Ovary (tissue), 10 donors: Measurements from ENCODE around the gene TYMS. TPM values are rescaled to one million over a fixed set of nuclear protein-coding genes. Genes with fewer than 3 reads are reported as not detected.

Experiments
- DNase-seq, 5 donors: peaks; one replicate each; pipeline ENCODE4 v3.0.0-alpha.2; 2019 to 2020
- H3K27ac ChIP-seq, 2 donors: fragments of 200-600 bp; one replicate each; pipeline versions ENCODE4 v1.5.1 to v1.8.0; 2019 to 2022
- H3K27me3 ChIP-seq: fragments of 200-600 bp; one replicate; pipeline ENCODE4 v1.8.0; 2022
- H3K36me3 ChIP-seq: fragments of 200-600 bp; sonication (generic); one replicate; pipeline ENCODE4 v1.5.1; 2019
- H3K4me1 ChIP-seq: one replicate; pipeline ENCODE4 v1.8.1; 2013; ENCODE audit warnings: mild to moderate bottlenecking, moderate library complexity; ENCODE audit not compliant: insufficient read depth
- H3K4me3 ChIP-seq: fragments of 200-600 bp; sonication (generic); one replicate; pipeline ENCODE4 v1.5.1; 2017
- H3K9me3 ChIP-seq, 2 donors: fragments of 200-600 bp in 1 of 2; sonication (generic) in 1 of 2; one replicate each; pipeline versions ENCODE4 v1.5.1 to v1.8.1; 2013 to 2019; ENCODE audit warnings: mild to moderate bottlenecking in 1 of 2, moderate library complexity in 1 of 2
- EP300 ChIP-seq: sonication (generic); formaldehyde crosslinking; IDR thresholded peaks from one replicate; pipeline ENCODE4 v1.6.1; 2017; ENCODE audit warnings: antibody characterized with exemption
- POLR2A ChIP-seq: fragments of 450-650 bp; IDR thresholded peaks from one replicate; pipeline ENCODE4 v1.6.1; 2017; ENCODE audit warnings: antibody characterized with exemption, mild to moderate bottlenecking, moderate library complexity
- WGBS, 3 donors: extraction: QIAGEN DNeasy Blood & Tissue Kit in 1 of 3; methylation state at CpG; one replicate each; pipeline versions ENCODE4 v1.1.5 to v1.1.7; 2013 to 2017; 5-methylcytosine and 5-hydroxymethylcytosine counted together
- intact Hi-C, 4 donors: fragments of 100-400 bp; cut with DNase I; formaldehyde crosslinking; loops; one replicate each; pipeline versions ENCODE4 v1.11.0 to v1.15.1; 2022 to 2023
- long read RNA-seq, 3 donors: library from polyadenylated mRNA in 2 of 3; unstranded in 2 of 3; transcript quantifications; one replicate each; pipeline ENCODE4 v2.0.0 and lab custom pipeline, GENCODE V29; 2021 to 2026
- polyA plus RNA-seq, 2 donors: library from polyadenylated mRNA; stranded (reverse); fragments of 200-250 nt in 1 of 2; fragments of 350-450 nt in 1 of 2; fragmentation: Illumina TruSeq in 1 of 2; extraction: RNeasy Lipid Tissue Mini Kit (QIAGEN cat#74804) in 1 of 2; gene quantifications; one replicate each; pipeline ENCODE4 v1.2.3, GENCODE V29; 2013 to 2014
- total RNA-seq, 7 donors: library from RNA; depleted of rRNA in 2 of 7; stranded (reverse); fragments of >200 nt in 2 of 7; fragmentation: NEBNext Ultra II Directional in 3 of 7; extraction: Animal tissue kit (Norgen Biotek cat#: 25700) in 3 of 7; gene quantifications; one replicate each; pipeline versions ENCODE4 v1.1.0 to v1.2.4, GENCODE V29; 2016 to 2023
- TF ChIP-seq, protein P1 (sequence below), 3 donors: fragments of 450-650 bp in 2 of 3; fragments of 200-600 bp in 1 of 3; IDR thresholded peaks; one replicate each; pipeline versions ENCODE4 v1.5.1 to v1.8.0; 2016 to 2022; ENCODE audit warnings: antibody characterized with exemption in 3 of 3, mild to moderate bottlenecking in 1 of 3
- donor health status: DM: no; HTN: no; CAD: no; lungs with moderate emphysema.
- donor health status: DM: no; HTN: no; CAD: no.
- donor health status: Bipolar disorder and iron deficiency.
- donor health status: DM: yes; HTN: yes; CAD: no.
- donor health status: DM: no; HTN: no; CAD: no.
- donor health status: DM: yes; HTN: yes; CAD: no.

Gene TYMS
- total RNA-seq (1 to 10 TPM in 6 of 7 donors, under 1 TPM in 1; 0.48 to 7.9 (median 4.4) TPM), polyA plus RNA-seq (1 to 10 TPM; 2.8 to 8.4 TPM)
- long read RNA-seq, donor 1, partial matches to known transcripts, result 1 of 4 reads
- long read RNA-seq, donor 1, other reads (novel, unspliced or antisense), result 3 of 4 reads
- long read RNA-seq, donor 2, transcript TYMS-203 (7 exons, 1,662 nt), result major isoform, 35 of 57 reads
- long read RNA-seq, donor 2, partial matches to known transcripts, result 22 of 57 reads
- long read RNA-seq, donor 2, other reads (novel, unspliced or antisense), result 0 of 57 reads
- long read RNA-seq, donor 3, transcript TYMS-203 (7 exons, 1,662 nt), result major isoform, 10 of 10 reads
- long read RNA-seq, donor 3, partial matches to known transcripts, result 0 of 10 reads
- long read RNA-seq, donor 3, other reads (novel, unspliced or antisense), result 0 of 10 reads

- peak in 4 of 5 donors; percentile 24 to 48 (median 36) for DNase-seq
- Histone ChIP-seq H3K27me3 (no peaks in the 10 kb centered on the region), H3K9me3 (no peaks in the 10 kb centered on the region), H3K4me1 (peaks cover 3% of the 10 kb centered on the region), H3K36me3 (no peaks in the 10 kb centered on the region), H3K27ac (no peak within 1 kb of the TSS), H3K4me3 (peak within 1 kb of the TSS; percentile 59)
- 0 to 1% (median 1%) methylated on average over 12 to 79 of the region's 79 CpGs for WGBS, 3 donors
- intact Hi-C loops, result loop anchor here in 1 of 4 donors (10.0 kb wide), 1 partner anchor 577 kb away; no protein-coding TSS in a partner anchor
- TF ChIP-seq EP300, result no peak
- TF ChIP-seq, protein P1, sequence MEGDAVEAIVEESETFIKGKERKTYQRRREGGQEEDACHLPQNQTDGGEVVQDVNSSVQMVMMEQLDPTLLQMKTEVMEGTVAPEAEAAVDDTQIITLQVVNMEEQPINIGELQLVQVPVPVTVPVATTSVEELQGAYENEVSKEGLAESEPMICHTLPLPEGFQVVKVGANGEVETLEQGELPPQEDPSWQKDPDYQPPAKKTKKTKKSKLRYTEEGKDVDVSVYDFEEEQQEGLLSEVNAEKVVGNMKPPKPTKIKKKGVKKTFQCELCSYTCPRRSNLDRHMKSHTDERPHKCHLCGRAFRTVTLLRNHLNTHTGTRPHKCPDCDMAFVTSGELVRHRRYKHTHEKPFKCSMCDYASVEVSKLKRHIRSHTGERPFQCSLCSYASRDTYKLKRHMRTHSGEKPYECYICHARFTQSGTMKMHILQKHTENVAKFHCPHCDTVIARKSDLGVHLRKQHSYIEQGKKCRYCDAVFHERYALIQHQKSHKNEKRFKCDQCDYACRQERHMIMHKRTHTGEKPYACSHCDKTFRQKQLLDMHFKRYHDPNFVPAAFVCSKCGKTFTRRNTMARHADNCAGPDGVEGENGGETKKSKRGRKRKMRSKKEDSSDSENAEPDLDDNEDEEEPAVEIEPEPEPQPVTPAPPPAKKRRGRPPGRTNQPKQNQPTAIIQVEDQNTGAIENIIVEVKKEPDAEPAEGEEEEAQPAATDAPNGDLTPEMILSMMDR (IDR thresholded peaks at IDR 0.05), result no peak
- no peak for TF ChIP-seq POLR2A
Observed at GRCh38 chr18:657311-658000, at the start of gene TYMS. Gene TYMS (plus strand): TSS chr18:657653. CDS start chr18:657743, 90 bp downstream.

DNA sequence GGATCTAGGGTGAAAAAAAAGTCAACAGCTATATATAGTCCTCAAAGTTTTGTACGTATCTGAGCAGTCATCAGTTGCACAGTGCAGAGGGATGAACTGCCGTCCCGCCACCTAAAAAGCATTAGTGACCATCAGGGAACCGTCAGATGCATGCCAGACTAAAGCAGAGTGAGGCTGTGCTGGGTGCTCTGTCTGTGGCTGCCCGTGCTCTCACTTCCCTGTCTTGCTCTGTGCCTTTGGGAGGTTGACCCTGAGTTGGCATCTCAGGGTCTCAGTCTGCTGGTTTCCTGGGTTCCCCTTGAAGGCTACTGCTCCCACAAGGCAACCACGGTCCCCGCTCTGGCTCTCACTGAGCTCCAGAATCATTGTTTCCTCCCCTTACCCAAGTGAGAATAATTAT is 49.5 kb upstream of the TYMS start:
- 87 to 90% (median 89%) methylated on average over 7 of the region's 7 CpGs for WGBS, 3 donors
- Histone ChIP-seq H3K27ac (no peak overlapping the region), H3K27me3 (no peaks in the 10 kb centered on the region), H3K4me1 (no peaks in the 10 kb centered on the region), H3K4me3 (no peak overlapping the region), H3K36me3 (no peaks in the 10 kb centered on the region), H3K9me3 (no peaks in the 10 kb centered on the region)
- TF ChIP-seq POLR2A, result no peak
- TF ChIP-seq, protein P1 (IDR thresholded peaks at IDR 0.05), result no peak
- TF ChIP-seq EP300, result no peak
- DNase-seq, result no peak
- intact Hi-C loops, result no loop called here

DNA sequence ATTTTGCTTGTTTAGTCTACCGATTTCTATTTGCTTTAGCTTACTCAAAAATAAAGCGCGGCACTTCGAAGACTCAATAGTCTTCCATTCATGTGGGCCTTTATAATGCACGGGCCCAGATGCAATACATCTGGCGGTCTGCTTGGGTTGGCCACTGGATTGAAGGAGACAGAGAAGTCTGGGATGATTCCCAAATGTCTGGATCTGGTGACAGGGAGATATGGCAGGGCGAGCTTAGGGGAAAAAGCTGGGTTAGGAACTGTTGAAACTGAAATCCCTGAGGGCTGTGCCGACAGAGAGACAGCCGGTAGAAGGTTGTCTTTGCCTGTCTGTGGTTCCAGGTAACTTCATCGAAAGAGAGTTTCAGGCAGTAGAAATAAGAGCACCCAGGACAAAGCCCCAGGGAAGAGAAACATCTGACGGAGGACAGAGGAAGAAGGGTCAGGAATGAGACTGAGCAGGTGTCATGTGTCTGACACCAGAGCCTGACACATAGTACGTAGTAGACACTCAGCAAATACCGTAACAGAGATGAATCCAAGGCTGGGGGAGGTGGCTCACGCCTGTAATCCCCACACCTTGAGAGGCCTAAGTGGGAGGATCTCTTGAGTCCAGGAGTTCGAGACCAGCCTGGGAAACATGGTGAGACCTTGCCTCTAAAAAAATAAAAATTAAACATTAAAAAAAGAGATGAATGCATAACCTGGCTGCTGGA is 47.1 kb upstream of the TYMS start:
- no peaks in the 10 kb centered on the region for H3K36me3 ChIP-seq
- H3K4me1 ChIP-seq, result no peaks in the 10 kb centered on the region
- H3K27ac ChIP-seq, result no peak overlapping the region
- DNase-seq, result no peak
- no peaks in the 10 kb centered on the region for H3K27me3 ChIP-seq
- 55 to 73% (median 72%) methylated on average over 15 of the region's 15 CpGs for WGBS, 3 donors
- H3K4me3 ChIP-seq, result no peak overlapping the region
- intact Hi-C loops, result loop anchor here in 2 of 4 donors (5.0 to 10.0 kb wide), 2 partner anchors 313 to 326 kb away; no protein-coding TSS in a partner anchor
- no peaks in the 10 kb centered on the region for H3K9me3 ChIP-seq
- TF ChIP-seq POLR2A, result no peak
- TF ChIP-seq EP300, result no peak
- TF ChIP-seq, protein P1 (IDR thresholded peaks at IDR 0.05), result no peak

- Histone ChIP-seq H3K27ac (no peak overlapping the region), H3K36me3 (no peaks in the 10 kb centered on the region), H3K4me3 (no peak overlapping the region), H3K27me3 (no peaks in the 10 kb centered on the region), H3K4me1 (no peaks in the 10 kb centered on the region), H3K9me3 (no peaks in the 10 kb centered on the region)
- TF ChIP-seq EP300 (no peak), POLR2A (no peak)
- TF ChIP-seq, protein P1 (IDR thresholded peaks at IDR 0.05), result no peak
- no peak for DNase-seq
- 88 to 94% (median 90%) methylated on average over 7 of the region's 7 CpGs for WGBS, 3 donors
- intact Hi-C loops, result loop anchor here in 2 of 4 donors (5.0 to 10.0 kb wide), 2 partner anchors 315 to 327 kb away; no protein-coding TSS in a partner anchor
Observed at GRCh38 chr18:612156-612555, 45.3 kb upstream of the TYMS start.
